ENCODE data around the gene HTRA1.

GRCh38 chr10:122548407-122549085 lies 87.2 kb downstream of the HTRA1 start:
- TF ChIP-seq CTCF (IDR thresholded peaks at IDR 0.05) (no peak), POLR2AphosphoS5 (IDR thresholded peaks at IDR 0.05) (peak in 1 of 3 donors; percentile 24)

Measured in stomach (tissue), 4 donors.